SK-N-SH (cell line): ENCODE data around the gene ZSCAN21. TPM values are rescaled to one million over a fixed set of nuclear protein-coding genes. Genes with fewer than 3 reads are reported as not detected.
A peak's percentile ranks its signal among the peaks of the same experiment; 100 is the strongest.

Experiments
- CTCF ChIA-PET: fragments of 300-600, 350-600 bp; formaldehyde crosslinking; extraction: SDS; loops from one replicate; lab custom pipeline; 2021; lab: Yijun Ruan, JAX
- POLR2A ChIA-PET: fragments of 350-600 bp; sonication (Branson Sonifier 250); formaldehyde crosslinking; extraction: SDS; loops from one replicate; lab custom pipeline; 2020; ENCODE audit warnings: antibody characterized with exemption, inconsistent platforms; lab: Yijun Ruan, JAX
- DNase-seq: peaks from one replicate; pipeline ENCODE4 v3.0.0; 2012
- H2AFZ ChIP-seq: fragments of 200-600 bp; sonication (generic); 2 replicates; pipeline ENCODE4 v1.8.1; 2016; ENCODE audit warnings: antibody characterized with exemption, mild to moderate bottlenecking, low read depth
- H3F3A ChIP-seq: fragments of 200-600 bp; sonication (generic); replicated peaks from 2 replicates; pipeline ENCODE3; 2016; ENCODE audit warnings: antibody characterized with exemption, mild to moderate bottlenecking; ENCODE audit not compliant: insufficient read depth
- H3K27ac ChIP-seq, 2 experiments: fragments of 200-500 bp in 1 of 2; fragments of 200-600 bp in 1 of 2; sonication (Bioruptor generic) in 1 of 2; sonication (generic), shearing (Covaris generic) in 1 of 2; 2 replicates each; pipeline versions ENCODE4 v1.5.1 to v1.6.1; 2014 to 2016; ENCODE audit warnings: low read depth in 2 of 2, inconsistent platforms in 1 of 2, low read length in 1 of 2, mild to moderate bottlenecking in 1 of 2, mixed read lengths in 1 of 2
- H3K27me3 ChIP-seq: fragments of 200-600 bp; sonication (generic), shearing (Covaris generic); 2 replicates; pipeline ENCODE4 v1.6.1; 2016; ENCODE audit warnings: mixed run types; ENCODE audit not compliant: insufficient read depth
- H3K36me3 ChIP-seq, 2 experiments: fragments of 200-500 bp in 1 of 2; fragments of 200-600 bp in 1 of 2; sonication (Bioruptor generic) in 1 of 2; sonication (generic) in 1 of 2; replicated peaks in 1 of 2; 2 replicates each; pipeline versions ENCODE3 to v1.5.1; 2014 to 2016; ENCODE audit warnings: low read length in 1 of 2, mild to moderate bottlenecking in 1 of 2; ENCODE audit not compliant: insufficient read depth in 2 of 2, control insufficient read depth in 1 of 2
- H3K4me1 ChIP-seq, 2 experiments: fragments of 200-500 bp in 1 of 2; fragments of 200-600 bp in 1 of 2; sonication (Bioruptor generic) in 1 of 2; sonication (generic), shearing (Covaris generic) in 1 of 2; 2 replicates each; pipeline versions ENCODE4 v1.5.1 to v1.6.1; 2014 to 2016; ENCODE audit warnings: low read depth in 1 of 2, low read length in 1 of 2, mixed run types in 1 of 2; ENCODE audit not compliant: insufficient read depth in 2 of 2, control insufficient read depth in 1 of 2
- H3K4me2 ChIP-seq: fragments of 200-600 bp; sonication (generic), shearing (Covaris generic); 2 replicates; pipeline ENCODE4 v1.6.1; 2017; ENCODE audit warnings: mixed run types
- H3K4me3 ChIP-seq, 2 experiments: fragments of 200-500 bp in 1 of 2; fragments of 200-600 bp in 1 of 2; sonication (Bioruptor generic) in 1 of 2; sonication (generic), shearing (Covaris generic) in 1 of 2; 2 replicates each; pipeline versions ENCODE4 v1.5.1 to v1.8.1; 2014 to 2016; ENCODE audit warnings: low read depth in 2 of 2, inconsistent platforms in 1 of 2, low read length in 1 of 2, mild to moderate bottlenecking in 1 of 2, mixed read lengths in 1 of 2, moderate library complexity in 1 of 2
- H3K79me2 ChIP-seq: fragments of 200-600 bp; sonication (generic); 2 replicates; pipeline ENCODE4 v1.8.1; 2017; ENCODE audit warnings: mild to moderate bottlenecking; ENCODE audit not compliant: insufficient read depth
- H3K9ac ChIP-seq: fragments of 200-600 bp; sonication (generic); 2 replicates; pipeline ENCODE4 v1.6.1; 2017; ENCODE audit warnings: mixed run types
- H3K9me2 ChIP-seq: fragments of 200-600 bp; sonication (generic); 2 replicates; pipeline ENCODE4 v1.6.1; 2017; ENCODE audit warnings: mixed run types
- H3K9me3 ChIP-seq: fragments of 200-600 bp; sonication (generic); 2 replicates; pipeline ENCODE4 v1.6.1; 2017; ENCODE audit warnings: mixed run types, mild to moderate bottlenecking, moderate library complexity
- H4K20me1 ChIP-seq: fragments of 200-600 bp; sonication (generic); 2 replicates; pipeline ENCODE4 v1.6.1; 2017; ENCODE audit warnings: mild to moderate bottlenecking, mixed run types; ENCODE audit not compliant: insufficient read depth
- CHD2 ChIP-seq: fragments of 150-350 bp; IDR thresholded peaks from 2 replicates; pipeline ENCODE4 v1.6.1; 2018; ENCODE audit warnings: low read length; ENCODE audit not compliant: partially characterized antibody
- ELF1 ChIP-seq: IDR thresholded peaks from 2 replicates; pipeline ENCODE4 v1.4.0; 2012
- EP300 ChIP-seq, 2 experiments: IDR thresholded peaks; 2 replicates each; pipeline versions ENCODE4 v1.4.0 to v1.6.1; 2012; ENCODE audit warnings: borderline replicate concordance in 1 of 2, low read depth in 1 of 2, low read length in 1 of 2
- FOSL2 ChIP-seq: IDR thresholded peaks from 2 replicates; pipeline ENCODE4 v1.4.0; 2012; ENCODE audit warnings: low read depth, mild to moderate bottlenecking, moderate library complexity, borderline replicate concordance
- GATA2 ChIP-seq: sonication (generic); formaldehyde crosslinking; IDR thresholded peaks from 2 replicates; pipeline ENCODE4 v1.5.0; 2020; ENCODE audit warnings: mild to moderate bottlenecking, missing genetic modification reagents
- JUND ChIP-seq: IDR thresholded peaks from 2 replicates; pipeline ENCODE4 v1.4.0; 2012
- MEF2A ChIP-seq: IDR thresholded peaks from 2 replicates; pipeline ENCODE4 v1.4.0; 2012; ENCODE audit warnings: low read depth, borderline replicate concordance
- NFIC ChIP-seq: IDR thresholded peaks from 2 replicates; pipeline ENCODE4 v1.4.0; 2012; ENCODE audit warnings: borderline replicate concordance
- NRF1 ChIP-seq: IDR thresholded peaks from 2 replicates; pipeline ENCODE4 v1.6.1; 2012; ENCODE audit warnings: low read depth, mild to moderate bottlenecking, low read length
- POLR2AphosphoS5 ChIP-seq: IDR thresholded peaks from 2 replicates; pipeline ENCODE4 v1.6.1; 2012; ENCODE audit warnings: low read depth, low read length
- RAD21 ChIP-seq: IDR thresholded peaks from 2 replicates; pipeline ENCODE4 v1.6.1; 2012; ENCODE audit warnings: mild to moderate bottlenecking, low read length
- RFX5 ChIP-seq: IDR thresholded peaks from 2 replicates; pipeline ENCODE4 v1.6.1; 2012; ENCODE audit warnings: mild to moderate bottlenecking, improper control_type of control experiment, low read length
- RXRA ChIP-seq: IDR thresholded peaks from 2 replicates; pipeline ENCODE4 v1.4.0; 2012; ENCODE audit warnings: low read depth, mild to moderate bottlenecking, borderline replicate concordance
- SIN3A ChIP-seq: IDR thresholded peaks from 2 replicates; pipeline ENCODE4 v1.6.1; 2012; ENCODE audit warnings: low read depth, mild to moderate bottlenecking, low read length, moderate library complexity, borderline replicate concordance
- TAF1 ChIP-seq: IDR thresholded peaks from 2 replicates; pipeline ENCODE4 v1.6.1; 2012; ENCODE audit warnings: low read depth, mild to moderate bottlenecking, low read length, moderate library complexity, borderline replicate concordance
- TCF12 ChIP-seq: IDR thresholded peaks from 2 replicates; pipeline ENCODE4 v1.4.0; 2012
- TEAD4 ChIP-seq: IDR thresholded peaks from 2 replicates; pipeline ENCODE4 v1.4.0; 2012; ENCODE audit warnings: mild to moderate bottlenecking, borderline replicate concordance; ENCODE audit not compliant: insufficient read depth
- YY1 ChIP-seq: IDR thresholded peaks from 2 replicates; pipeline ENCODE4 v1.4.0; 2012; ENCODE audit warnings: low read depth, mild to moderate bottlenecking
- WGBS: methylation state at CpG from one replicate; pipeline ENCODE4 v1.1.6; 2017; ENCODE audit warnings: low lambda C conversion rate; 5-methylcytosine and 5-hydroxymethylcytosine counted together
- polyA plus RNA-seq, 3 experiments: library from polyadenylated mRNA; depleted of rRNA; stranded (reverse); fragments of >200 nt; gene quantifications; 2 replicates each; pipeline ENCODE4 v1.2.3, GENCODE V29; 2012
- TF ChIP-seq, protein P1 (sequence below): IDR thresholded peaks from 2 replicates; pipeline ENCODE4 v1.4.0; 2012; ENCODE audit warnings: low read depth, borderline replicate concordance
- TF ChIP-seq, protein P2 (sequence below): IDR thresholded peaks from 2 replicates; pipeline ENCODE4; 2012
- TF ChIP-seq, protein P3 (sequence below): IDR thresholded peaks from 2 replicates; pipeline ENCODE4 v1.6.1; 2012; ENCODE audit warnings: mild to moderate bottlenecking, low read depth, low read length, moderate library complexity
- TF ChIP-seq, protein P4 (sequence below): fragments of 150-350 bp; IDR thresholded peaks from 2 replicates; pipeline ENCODE4 v1.6.1; 2017; ENCODE audit warnings: antibody characterized with exemption, low read length, low read depth, borderline replicate concordance
- TF ChIP-seq, protein P5 (sequence below): fragments of 200-600 bp; sonication (generic); IDR thresholded peaks from 2 replicates; pipeline ENCODE4 v1.6.1; 2017; ENCODE audit warnings: antibody characterized with exemption, mild to moderate bottlenecking, moderate library complexity

Gene ZSCAN21
- polyA plus RNA-seq, 1 of the 3 experiments (the other 2 are of a cell fraction), result 17.5 TPM

DNA sequence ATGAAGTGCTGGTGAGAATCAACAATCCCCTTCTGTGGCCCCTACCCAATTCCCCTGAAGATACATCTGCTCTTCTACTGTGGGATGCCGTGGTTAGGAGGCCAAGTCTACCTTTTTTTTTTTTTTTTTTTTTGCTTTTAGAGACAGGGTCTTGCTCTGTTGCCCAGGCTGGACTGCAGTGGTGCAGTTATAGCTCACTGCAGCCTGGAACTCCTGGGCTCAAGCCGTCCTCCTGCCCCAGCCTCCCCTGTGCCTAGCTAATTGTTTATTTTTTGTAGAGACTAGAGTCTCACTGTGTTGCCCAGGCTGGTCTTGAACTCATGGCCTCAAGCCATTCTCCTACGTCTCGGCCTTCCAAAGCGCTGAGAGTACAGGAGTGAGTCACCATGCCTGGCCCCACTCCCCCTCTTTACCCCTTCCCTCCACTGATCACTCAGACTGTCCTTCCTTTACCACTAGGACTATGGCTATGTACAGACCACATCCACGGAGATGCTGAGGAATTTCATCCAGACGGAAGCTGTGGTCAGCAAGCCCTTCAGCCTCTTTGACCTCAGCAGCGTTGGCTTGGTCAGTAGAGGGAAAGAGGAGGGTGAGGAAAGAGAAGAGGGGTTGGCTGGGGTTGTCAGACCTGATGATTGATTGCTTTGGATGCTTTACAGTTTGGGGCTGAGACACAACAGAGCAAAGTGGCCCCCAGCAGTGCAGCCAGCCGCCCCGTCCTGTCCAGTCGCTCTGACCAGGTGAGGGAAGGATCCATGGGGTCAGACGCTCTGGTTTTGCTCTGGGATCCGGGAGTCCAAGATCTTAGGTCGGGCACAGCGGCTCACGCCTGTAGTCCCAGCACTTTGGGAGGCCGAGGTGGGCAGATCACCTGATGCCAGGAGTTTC is 53.6 kb downstream of the ZSCAN21 start:
- WGBS, result 85% methylated on average over 17 of the region's 17 CpGs
- Histone ChIP-seq H3K4me2 (peak overlapping the region; percentile 100), H3F3A (peaks cover 33% of the 10 kb centered on the region), H3K9ac (peak overlapping the region; percentile 98; the same call in 1 of the 2 replicates), H3K4me3 (peak overlapping the region; percentile 70 to 99; a peak in 2 of 4 replicates), H3K9me2 (no peaks in the 10 kb centered on the region), H2AFZ (peak overlapping the region; percentile 73; the same call in 1 of the 2 replicates), H4K20me1 (peaks cover 4% of the 10 kb centered on the region), H3K9me3 (no peaks in the 10 kb centered on the region), H3K27me3 (no peaks in the 10 kb centered on the region), H3K27ac (peak overlapping the region in 1 of 2 experiments; percentile 95; a peak in 2 of 4 replicates), H3K79me2 (peaks cover 43% of the 10 kb centered on the region), H3K36me3 (peaks cover 38 to 46% of the 10 kb centered on the region in 2 experiments), H3K4me1 (peaks cover 21 to 24% of the 10 kb centered on the region in 2 experiments)
- POLR2A ChIA-PET, result interaction anchor here (3.3 to 4.2 kb wide), 3 partner anchors 13 to 26 kb away, joined by 19 to 98 read pairs (median 70); partner anchors contain the start of genes COPS6 and MBLAC1
- DNase-seq, result peak; percentile 29
- CTCF ChIA-PET, result interaction anchor here (0.6 to 5.4 kb wide), 4 partner anchors 20 to 124 kb away, joined by 3 to 74 read pairs (median 24); partner anchors contain the start of gene ZNF3
- TF ChIP-seq, protein P1, sequence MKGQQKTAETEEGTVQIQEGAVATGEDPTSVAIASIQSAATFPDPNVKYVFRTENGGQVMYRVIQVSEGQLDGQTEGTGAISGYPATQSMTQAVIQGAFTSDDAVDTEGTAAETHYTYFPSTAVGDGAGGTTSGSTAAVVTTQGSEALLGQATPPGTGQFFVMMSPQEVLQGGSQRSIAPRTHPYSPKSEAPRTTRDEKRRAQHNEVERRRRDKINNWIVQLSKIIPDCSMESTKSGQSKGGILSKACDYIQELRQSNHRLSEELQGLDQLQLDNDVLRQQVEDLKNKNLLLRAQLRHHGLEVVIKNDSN, result no peak
- no peak; the same call in 1 of the 2 replicates for TF ChIP-seq RXRA
- TF ChIP-seq FOSL2, result peak; percentile 86; the same call in 1 of the 2 replicates
- TF ChIP-seq TEAD4, result no peak
- no peak for TF ChIP-seq RAD21
- peak; percentile 56; the same call in 1 of the 2 replicates for TF ChIP-seq JUND
- TF ChIP-seq TAF1, result no peak
- TF ChIP-seq MEF2A, result no peak
- no peak for TF ChIP-seq ELF1
- TF ChIP-seq, protein P2, sequence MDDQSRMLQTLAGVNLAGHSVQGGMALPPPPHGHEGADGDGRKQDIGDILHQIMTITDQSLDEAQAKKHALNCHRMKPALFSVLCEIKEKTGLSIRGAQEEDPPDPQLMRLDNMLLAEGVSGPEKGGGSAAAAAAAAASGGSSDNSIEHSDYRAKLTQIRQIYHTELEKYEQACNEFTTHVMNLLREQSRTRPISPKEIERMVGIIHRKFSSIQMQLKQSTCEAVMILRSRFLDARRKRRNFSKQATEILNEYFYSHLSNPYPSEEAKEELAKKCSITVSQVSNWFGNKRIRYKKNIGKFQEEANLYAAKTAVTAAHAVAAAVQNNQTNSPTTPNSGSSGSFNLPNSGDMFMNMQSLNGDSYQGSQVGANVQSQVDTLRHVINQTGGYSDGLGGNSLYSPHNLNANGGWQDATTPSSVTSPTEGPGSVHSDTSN, result peak; percentile 95
- TF ChIP-seq SIN3A, result no peak
- TF ChIP-seq TCF12, result peak; percentile 69
- TF ChIP-seq EP300 (IDR thresholded peaks at IDR 0.05; ENCODE audit: borderline replicate concordance in 1 of 2, low read depth in 1 of 2, low read length in 1 of 2), result no peak
- TF ChIP-seq YY1, result no peak
- TF ChIP-seq, protein P3, sequence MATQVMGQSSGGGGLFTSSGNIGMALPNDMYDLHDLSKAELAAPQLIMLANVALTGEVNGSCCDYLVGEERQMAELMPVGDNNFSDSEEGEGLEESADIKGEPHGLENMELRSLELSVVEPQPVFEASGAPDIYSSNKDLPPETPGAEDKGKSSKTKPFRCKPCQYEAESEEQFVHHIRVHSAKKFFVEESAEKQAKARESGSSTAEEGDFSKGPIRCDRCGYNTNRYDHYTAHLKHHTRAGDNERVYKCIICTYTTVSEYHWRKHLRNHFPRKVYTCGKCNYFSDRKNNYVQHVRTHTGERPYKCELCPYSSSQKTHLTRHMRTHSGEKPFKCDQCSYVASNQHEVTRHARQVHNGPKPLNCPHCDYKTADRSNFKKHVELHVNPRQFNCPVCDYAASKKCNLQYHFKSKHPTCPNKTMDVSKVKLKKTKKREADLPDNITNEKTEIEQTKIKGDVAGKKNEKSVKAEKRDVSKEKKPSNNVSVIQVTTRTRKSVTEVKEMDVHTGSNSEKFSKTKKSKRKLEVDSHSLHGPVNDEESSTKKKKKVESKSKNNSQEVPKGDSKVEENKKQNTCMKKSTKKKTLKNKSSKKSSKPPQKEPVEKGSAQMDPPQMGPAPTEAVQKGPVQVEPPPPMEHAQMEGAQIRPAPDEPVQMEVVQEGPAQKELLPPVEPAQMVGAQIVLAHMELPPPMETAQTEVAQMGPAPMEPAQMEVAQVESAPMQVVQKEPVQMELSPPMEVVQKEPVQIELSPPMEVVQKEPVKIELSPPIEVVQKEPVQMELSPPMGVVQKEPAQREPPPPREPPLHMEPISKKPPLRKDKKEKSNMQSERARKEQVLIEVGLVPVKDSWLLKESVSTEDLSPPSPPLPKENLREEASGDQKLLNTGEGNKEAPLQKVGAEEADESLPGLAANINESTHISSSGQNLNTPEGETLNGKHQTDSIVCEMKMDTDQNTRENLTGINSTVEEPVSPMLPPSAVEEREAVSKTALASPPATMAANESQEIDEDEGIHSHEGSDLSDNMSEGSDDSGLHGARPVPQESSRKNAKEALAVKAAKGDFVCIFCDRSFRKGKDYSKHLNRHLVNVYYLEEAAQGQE, result no peak
- peak; percentile 5; the same call in 1 of the 2 replicates for TF ChIP-seq NFIC
- TF ChIP-seq, protein P4, sequence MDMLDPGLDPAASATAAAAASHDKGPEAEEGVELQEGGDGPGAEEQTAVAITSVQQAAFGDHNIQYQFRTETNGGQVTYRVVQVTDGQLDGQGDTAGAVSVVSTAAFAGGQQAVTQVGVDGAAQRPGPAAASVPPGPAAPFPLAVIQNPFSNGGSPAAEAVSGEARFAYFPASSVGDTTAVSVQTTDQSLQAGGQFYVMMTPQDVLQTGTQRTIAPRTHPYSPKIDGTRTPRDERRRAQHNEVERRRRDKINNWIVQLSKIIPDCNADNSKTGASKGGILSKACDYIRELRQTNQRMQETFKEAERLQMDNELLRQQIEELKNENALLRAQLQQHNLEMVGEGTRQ, result no peak
- no peak for TF ChIP-seq RFX5
- TF ChIP-seq CHD2, result no peak
- TF ChIP-seq, protein P5, sequence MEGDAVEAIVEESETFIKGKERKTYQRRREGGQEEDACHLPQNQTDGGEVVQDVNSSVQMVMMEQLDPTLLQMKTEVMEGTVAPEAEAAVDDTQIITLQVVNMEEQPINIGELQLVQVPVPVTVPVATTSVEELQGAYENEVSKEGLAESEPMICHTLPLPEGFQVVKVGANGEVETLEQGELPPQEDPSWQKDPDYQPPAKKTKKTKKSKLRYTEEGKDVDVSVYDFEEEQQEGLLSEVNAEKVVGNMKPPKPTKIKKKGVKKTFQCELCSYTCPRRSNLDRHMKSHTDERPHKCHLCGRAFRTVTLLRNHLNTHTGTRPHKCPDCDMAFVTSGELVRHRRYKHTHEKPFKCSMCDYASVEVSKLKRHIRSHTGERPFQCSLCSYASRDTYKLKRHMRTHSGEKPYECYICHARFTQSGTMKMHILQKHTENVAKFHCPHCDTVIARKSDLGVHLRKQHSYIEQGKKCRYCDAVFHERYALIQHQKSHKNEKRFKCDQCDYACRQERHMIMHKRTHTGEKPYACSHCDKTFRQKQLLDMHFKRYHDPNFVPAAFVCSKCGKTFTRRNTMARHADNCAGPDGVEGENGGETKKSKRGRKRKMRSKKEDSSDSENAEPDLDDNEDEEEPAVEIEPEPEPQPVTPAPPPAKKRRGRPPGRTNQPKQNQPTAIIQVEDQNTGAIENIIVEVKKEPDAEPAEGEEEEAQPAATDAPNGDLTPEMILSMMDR, result no peak
- no peak for TF ChIP-seq GATA2 (CRISPR knock-in tag)
- peak; percentile 22; the same call in 1 of the 2 replicates for TF ChIP-seq POLR2AphosphoS5
- no peak for TF ChIP-seq NRF1
